H1 (cell line): ENCODE measurements around the gene HKDC1. TPM values are rescaled to one million over a fixed set of nuclear protein-coding genes. Genes with fewer than 3 reads are reported as not detected.

ENCODE experiments used
- CTCF ChIA-PET: fragments of 300-600 bp; sonication (Branson Sonifier 250); formaldehyde crosslinking; loops from one replicate; lab custom pipeline; 2021; ENCODE audit not compliant: partially characterized antibody; lab: Charles Lee
- POLR2A ChIA-PET: fragments of 300-600 bp; sonication (Branson Sonifier 250); formaldehyde crosslinking; loops from one replicate; lab custom pipeline; 2021; ENCODE audit warnings: inconsistent platforms; ENCODE audit not compliant: partially characterized antibody; lab: Charles Lee
- DNase-seq, 2 experiments: peaks; one replicate each; pipeline versions ENCODE4 v3.0.0 to v3.0.0-alpha.2; 2010 to 2022; ENCODE audit warnings: low spot score in 2 of 2, low read depth in 1 of 2, mixed read lengths in 1 of 2
- FAIRE-seq: peaks from 2 replicates; lab custom pipeline; 2011; peaks lifted over from hg19 to GRCh38; lab: Jason Lieb, UNC
- H2AFZ ChIP-seq: 2 replicates; pipeline ENCODE4 v1.8.1; 2012; ENCODE audit warnings: low read length, inconsistent platforms
- H2AK5ac ChIP-seq: 2 replicates; pipeline ENCODE4 v1.6.1; 2013; ENCODE audit warnings: low read depth, low read length
- H2BK120ac ChIP-seq: replicated peaks from 2 replicates; pipeline ENCODE3; 2013; ENCODE audit warnings: low read depth, low read length, inconsistent platforms
- H2BK12ac ChIP-seq: 2 replicates; pipeline ENCODE4 v1.6.1; 2013; ENCODE audit warnings: low read depth, low read length
- H2BK15ac ChIP-seq: 2 replicates; pipeline ENCODE4 v1.6.1; 2013; ENCODE audit warnings: low read length
- H2BK20ac ChIP-seq: 2 replicates; pipeline ENCODE4 v1.6.1; 2013; ENCODE audit warnings: low read length
- H2BK5ac ChIP-seq: 2 replicates; pipeline ENCODE4 v1.6.1; 2013; ENCODE audit warnings: low read depth, low read length
- H3K14ac ChIP-seq: 2 replicates; pipeline ENCODE4 v1.6.1; 2013; ENCODE audit warnings: inconsistent platforms; ENCODE audit not compliant: insufficient read length
- H3K18ac ChIP-seq: 2 replicates; pipeline ENCODE4 v1.6.1; 2013; ENCODE audit warnings: low read length; ENCODE audit errors: extremely low read depth
- H3K23ac ChIP-seq: 2 replicates; pipeline ENCODE4 v1.6.1; 2013; ENCODE audit warnings: inconsistent platforms; ENCODE audit not compliant: insufficient read length
- H3K23me2 ChIP-seq: 2 replicates; pipeline ENCODE4 v1.6.1; 2013; ENCODE audit warnings: low read depth, low read length
- H3K27ac ChIP-seq: 2 replicates; pipeline ENCODE4 v1.6.1; 2011; ENCODE audit warnings: low read depth, low read length, inconsistent platforms
- H3K27me3 ChIP-seq, 4 experiments: replicated peaks in 1 of 4; 1 replicate in 1 of 4; 2 replicates in 3 of 4; pipeline versions ENCODE4 v1.6.1 to v1.8.1; 2011 to 2013; ENCODE audit warnings: low read length in 3 of 4, mild to moderate bottlenecking in 3 of 4, inconsistent platforms in 2 of 4, mixed read lengths in 2 of 4, moderate library complexity in 1 of 4; ENCODE audit not compliant: control insufficient read depth in 3 of 4, insufficient read depth in 3 of 4; ENCODE audit errors: extremely low read depth in 1 of 4
- H3K36me3 ChIP-seq, 4 experiments: 2 replicates each; pipeline versions ENCODE4 v1.6.1 to v1.8.1; 2011 to 2013; ENCODE audit warnings: mild to moderate bottlenecking in 4 of 4, low read length in 3 of 4, moderate library complexity in 2 of 4, control low read depth in 1 of 4, inconsistent platforms in 1 of 4; ENCODE audit not compliant: insufficient read depth in 4 of 4, control insufficient read depth in 2 of 4
- H3K4ac ChIP-seq: replicated peaks from 2 replicates; pipeline ENCODE3; 2013; ENCODE audit warnings: low read length, low read depth, mixed read lengths, inconsistent platforms; ENCODE audit not compliant: insufficient read length
- H3K4me1 ChIP-seq, 4 experiments: replicated peaks in 1 of 4; 1 replicate in 1 of 4; 2 replicates in 3 of 4; pipeline versions ENCODE4 v1.6.1 to v1.8.1; 2011 to 2013; ENCODE audit warnings: low read length in 3 of 4, inconsistent platforms in 2 of 4, mixed read lengths in 1 of 4; ENCODE audit not compliant: insufficient read depth in 4 of 4, control insufficient read depth in 3 of 4
- H3K4me2 ChIP-seq, 2 experiments: 2 replicates each; pipeline versions ENCODE4 v1.6.1 to v1.8.1; 2011 to 2013; ENCODE audit warnings: low read depth in 2 of 2, low read length in 2 of 2, control low read depth in 1 of 2, inconsistent platforms in 1 of 2, mild to moderate bottlenecking in 1 of 2; ENCODE audit not compliant: insufficient read depth in 1 of 2
- H3K4me3 ChIP-seq, 4 experiments: fragments of 200-600, 300-600 bp in 1 of 4; sonication (generic), shearing (Covaris generic), sonication (Bioruptor Twin) in 1 of 4; 2 replicates each; pipeline versions ENCODE4 v1.5.1 to v1.8.1; 2011 to 2016; ENCODE audit warnings: low read length in 4 of 4, low read depth in 3 of 4, control low read depth in 2 of 4, inconsistent platforms in 2 of 4, mild to moderate bottlenecking in 2 of 4, mixed read lengths in 1 of 4, moderate library complexity in 1 of 4; ENCODE audit not compliant: insufficient read depth in 2 of 4; ENCODE audit errors: extremely low read depth in 1 of 4
- H3K56ac ChIP-seq: replicated peaks from 2 replicates; pipeline ENCODE3; 2013; ENCODE audit warnings: low read depth, mild to moderate bottlenecking, mixed read lengths, low read length, inconsistent platforms; ENCODE audit not compliant: insufficient read length
- H3K79me1 ChIP-seq: 2 replicates; pipeline ENCODE4 v1.6.1; 2013; ENCODE audit warnings: low read depth, low read length, control low read depth
- H3K79me2 ChIP-seq, 2 experiments: 2 replicates each; pipeline versions ENCODE4 v1.6.1 to v1.8.1; 2012 to 2013; ENCODE audit warnings: low read length in 2 of 2, mild to moderate bottlenecking in 2 of 2, inconsistent platforms in 1 of 2; ENCODE audit not compliant: insufficient read depth in 2 of 2, control insufficient read depth in 1 of 2
- H3K9ac ChIP-seq, 4 experiments: replicated peaks in 1 of 4; 1 replicate in 1 of 4; 2 replicates in 3 of 4; pipeline versions ENCODE4 v1.6.1 to v1.8.1; 2011 to 2013; ENCODE audit warnings: low read depth in 3 of 4, low read length in 3 of 4, control low read depth in 2 of 4, mild to moderate bottlenecking in 2 of 4, moderate library complexity in 2 of 4, inconsistent platforms in 1 of 4; ENCODE audit errors: extremely low read depth in 1 of 4
- H3K9me3 ChIP-seq, 2 experiments: 2 replicates each; pipeline versions ENCODE4 v1.6.1 to v1.8.1; 2012 to 2013; ENCODE audit warnings: mild to moderate bottlenecking in 2 of 2, moderate library complexity in 2 of 2, control low read depth in 1 of 2, inconsistent platforms in 1 of 2, low read depth in 1 of 2, low read length in 1 of 2, mixed read lengths in 1 of 2; ENCODE audit not compliant: insufficient read depth in 2 of 2
- H4K20me1 ChIP-seq, 2 experiments: replicated peaks in 1 of 2; 2 replicates each; pipeline versions ENCODE3 to v1.8.1; 2011 to 2013; ENCODE audit warnings: inconsistent platforms in 2 of 2, low read length in 2 of 2, mild to moderate bottlenecking in 1 of 2; ENCODE audit not compliant: insufficient read depth in 2 of 2, control insufficient read depth in 1 of 2
- H4K5ac ChIP-seq: 2 replicates; pipeline ENCODE4 v1.6.1; 2013; ENCODE audit warnings: low read length, low read depth, mixed read lengths, inconsistent platforms; ENCODE audit not compliant: insufficient read length
- H4K8ac ChIP-seq: 2 replicates; pipeline ENCODE4 v1.8.0; 2013; ENCODE audit warnings: mild to moderate bottlenecking, moderate library complexity, low read length, inconsistent platforms; ENCODE audit not compliant: insufficient read depth; ENCODE audit errors: extremely low read depth
- H4K91ac ChIP-seq: replicated peaks from 2 replicates; pipeline ENCODE3; 2013; ENCODE audit warnings: low read length, mixed read lengths, inconsistent platforms; ENCODE audit not compliant: insufficient read length
- ASH2L ChIP-seq: fragments of 200-600, 300-600 bp; sonication (generic); IDR thresholded peaks from one replicate; pipeline ENCODE4 v1.7.1; 2017; ENCODE audit warnings: low read length
- BCL11A ChIP-seq, 2 experiments: IDR thresholded peaks; one replicate each; pipeline ENCODE4 v1.6.1; 2011; ENCODE audit warnings: low read depth in 2 of 2, low read length in 2 of 2, mild to moderate bottlenecking in 2 of 2
- CHD1 ChIP-seq: IDR thresholded peaks from 2 replicates; pipeline ENCODE4 v1.6.1; 2012; ENCODE audit warnings: low read depth, low read length, improper control_type of control experiment
- CREB1 ChIP-seq: IDR thresholded peaks from 2 replicates; pipeline ENCODE4 v1.6.1; 2012; ENCODE audit warnings: inconsistent platforms
- CTBP2 ChIP-seq: IDR thresholded peaks from 2 replicates; pipeline ENCODE4 v1.7.0; 2011; ENCODE audit warnings: borderline replicate concordance, mild to moderate bottlenecking, moderate library complexity, mixed read lengths, low read length; ENCODE audit not compliant: insufficient read depth, insufficient read length
- GABPA ChIP-seq: IDR thresholded peaks from 2 replicates; pipeline ENCODE4 v1.6.1; 2011; ENCODE audit warnings: mild to moderate bottlenecking, low read length, moderate library complexity, borderline replicate concordance; ENCODE audit not compliant: insufficient read depth
- HDAC6 ChIP-seq: IDR thresholded peaks from one replicate; pipeline ENCODE4 v1.7.1; 2012; ENCODE audit warnings: low read depth, mild to moderate bottlenecking, inconsistent platforms, low read length, moderate library complexity
- JUN ChIP-seq: IDR thresholded peaks from 2 replicates; pipeline ENCODE4 v1.6.1; 2011; ENCODE audit warnings: low read depth, mild to moderate bottlenecking, improper control_type of control experiment, low read length
- MAX ChIP-seq: IDR thresholded peaks from 2 replicates; pipeline ENCODE4 v1.6.1; 2012; ENCODE audit warnings: inconsistent platforms
- RBBP5 ChIP-seq: IDR thresholded peaks from 2 replicates; pipeline ENCODE4 v1.7.1; 2012; ENCODE audit warnings: low read depth, mild to moderate bottlenecking, inconsistent platforms, low read length, moderate library complexity, borderline replicate concordance
- SIN3A ChIP-seq, 2 experiments: IDR thresholded peaks in 1 of 2; conservative IDR thresholded peaks in 1 of 2; 2 replicates each; pipeline ENCODE4 v1.6.1; 2011 to 2012; ENCODE audit warnings: low read length in 2 of 2, improper control_type of control experiment in 1 of 2, low read depth in 1 of 2, mild to moderate bottlenecking in 1 of 2
- WGBS, 2 experiments: shearing (Covaris generic) in 1 of 2; methylation state at CpG; one replicate each; pipeline versions ENCODE4 v1.1.6 to v1.1.7; 2013 to 2015; ENCODE audit warnings: low lambda C conversion rate in 2 of 2, mixed read lengths in 2 of 2, inconsistent platforms in 1 of 2, low coverage in 1 of 2, missing lambda C conversion rate in 1 of 2; ENCODE audit not compliant: insufficient replicate concordance in 2 of 2, insufficient coverage in 1 of 2, insufficient read length in 1 of 2; ENCODE audit errors: extremely low coverage in 1 of 2, missing lambda C conversion rate in 1 of 2; 5-methylcytosine and 5-hydroxymethylcytosine counted together
- polyA plus RNA-seq, 7 experiments: library from polyadenylated mRNA; depleted of rRNA in 3 of 7; stranded (reverse) in 5 of 7; unstranded in 2 of 7; fragments of >200 nt in 5 of 7; fragments of 200-250 nt in 2 of 7; gene quantifications; 1 replicate in 5 of 7; 2 replicates in 1 of 7; 4 replicates in 1 of 7; pipeline versions ENCODE4 v1.2.1 to v1.2.3, GENCODE V29; 2011 to 2013; ENCODE audit warnings: missing spikeins in 2 of 7, mixed read lengths in 2 of 7
- total RNA-seq: library from RNA; stranded (reverse); fragmentation: NEBNext Ultra II Directional; extraction: Animal tissue kit (Norgen Biotek cat#: 25700); gene quantifications from 2 replicates; pipeline ENCODE4 v1.2.1, GENCODE V29; 2021

HKDC1 gene
- total and polyA plus RNA-seq, 2 of the 8 experiments (the other 6 are each of a cell fraction or from before 2014, with no cell fraction given) = 0.12 to 0.78 TPM

- H3K27ac ChIP-seq = no peak overlapping the region
- H2BK12ac ChIP-seq = no peak overlapping the region
- no peak overlapping the region for H2BK5ac ChIP-seq
- H3K23ac ChIP-seq = no peak overlapping the region
- no peak overlapping the region for H4K91ac ChIP-seq
- H3K9ac ChIP-seq = no peak overlapping the region
- H3K4me3 ChIP-seq = no peak overlapping the region
- H3K23me2 ChIP-seq = no peaks in the 10 kb centered on the region
- H2BK15ac ChIP-seq = no peak overlapping the region
- no peak overlapping the region for H2BK20ac ChIP-seq
- FAIRE-seq = no peak
- H2BK120ac ChIP-seq = no peak overlapping the region
- H3K4ac ChIP-seq = no peak overlapping the region
- WGBS, 2 experiments = 86% methylated on average over 1 of the region's 1 CpG; no CpG with 5 or more reads in 1 of the 2 experiments
- no peak for DNase-seq
- no peaks in the 10 kb centered on the region for H3K36me3 ChIP-seq
- CTCF ChIA-PET = interaction anchor here (1.2 kb wide), 1 partner anchor 13 kb away, joined by 5 read pairs; no protein-coding TSS in a partner anchor
- H2AK5ac ChIP-seq = no peak overlapping the region
- no peaks in the 10 kb centered on the region for H3K9me3 ChIP-seq
- H3K27me3 ChIP-seq = peaks cover 0 to 3% (median 0%) of the 10 kb centered on the region in 4 experiments; a peak in 1 of 7 replicates
- H2AFZ ChIP-seq = no peak overlapping the region
- H3K79me1 ChIP-seq = no peaks in the 10 kb centered on the region
- H4K20me1 ChIP-seq = no peaks in the 10 kb centered on the region
- POLR2A ChIA-PET = interaction anchor here (1.1 kb wide), 1 partner anchor 20 kb away, joined by 3 read pairs; no protein-coding TSS in a partner anchor
- H3K4me1 ChIP-seq = peaks cover 0 to 5% (median 0%) of the 10 kb centered on the region in 4 experiments; a peak in 3 of 7 replicates
- TF ChIP-seq HDAC6 = no peak
- no peak for TF ChIP-seq CREB1
- no peak for TF ChIP-seq SIN3A (conservative IDR thresholded peaks at IDR 0.05 in 1 of 2, IDR thresholded peaks at IDR 0.05 in 1 of 2; ENCODE audit: low read depth in 1 of 2, low read length in 2 of 2)
- TF ChIP-seq CHD1 = no peak
- TF ChIP-seq CTBP2 = no peak
- no peak for TF ChIP-seq BCL11A (IDR thresholded peaks at IDR 0.05; ENCODE audit: low read depth in 2 of 2, low read length in 2 of 2)
- TF ChIP-seq ASH2L = no peak
- no peak for TF ChIP-seq MAX
- TF ChIP-seq RBBP5 = no peak
- no peak for TF ChIP-seq GABPA
- no peak for TF ChIP-seq JUN
- H3K18ac ChIP-seq = no peak overlapping the region
- H3K56ac ChIP-seq = no peak overlapping the region
- no peaks in the 10 kb centered on the region for H3K79me2 ChIP-seq
- H3K14ac ChIP-seq = no peak overlapping the region
- H3K4me2 ChIP-seq = no peak overlapping the region
- H4K8ac ChIP-seq = no peak overlapping the region
- no peak overlapping the region for H4K5ac ChIP-seq
Observed at GRCh38 chr10:69275444-69275843, 55.3 kb downstream of the HKDC1 start.
